Embryonic facial prominence (tissue), 1 donor: ENCODE results near the gene PCBP1.
"Not testable (repeated sequence)": the region's sequence is repeated elsewhere in the genome, so short reads cannot be mapped to it uniquely, and the experiment has no call there.

ENCODE experiments used
- DNase-seq: peaks from one replicate; pipeline ENCODE4 v3.0.0-alpha.2; 2016; ENCODE audit errors: extremely low spot score

PCBP1 gene

DNA sequence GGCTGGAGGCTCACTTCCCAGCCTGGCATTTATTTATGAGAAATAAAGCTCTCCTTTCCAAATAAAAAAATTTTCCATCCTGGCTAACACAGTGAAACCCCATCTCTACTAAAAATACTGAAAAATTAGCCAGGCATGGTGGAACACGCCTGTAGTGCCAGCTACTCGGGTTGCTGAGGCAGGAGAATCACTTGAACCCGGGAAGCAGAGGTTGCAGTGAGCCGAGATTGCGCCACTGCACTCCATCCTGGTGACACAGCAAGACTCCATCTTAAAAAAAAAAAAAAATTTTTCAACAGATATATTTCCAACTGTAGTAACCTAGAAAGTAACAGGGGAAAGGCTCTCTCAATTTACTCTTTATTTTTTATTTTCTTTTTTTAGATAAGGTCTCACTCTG, 6.1 kb upstream of the PCBP1 start:
- DNase-seq = no peak

DNA sequence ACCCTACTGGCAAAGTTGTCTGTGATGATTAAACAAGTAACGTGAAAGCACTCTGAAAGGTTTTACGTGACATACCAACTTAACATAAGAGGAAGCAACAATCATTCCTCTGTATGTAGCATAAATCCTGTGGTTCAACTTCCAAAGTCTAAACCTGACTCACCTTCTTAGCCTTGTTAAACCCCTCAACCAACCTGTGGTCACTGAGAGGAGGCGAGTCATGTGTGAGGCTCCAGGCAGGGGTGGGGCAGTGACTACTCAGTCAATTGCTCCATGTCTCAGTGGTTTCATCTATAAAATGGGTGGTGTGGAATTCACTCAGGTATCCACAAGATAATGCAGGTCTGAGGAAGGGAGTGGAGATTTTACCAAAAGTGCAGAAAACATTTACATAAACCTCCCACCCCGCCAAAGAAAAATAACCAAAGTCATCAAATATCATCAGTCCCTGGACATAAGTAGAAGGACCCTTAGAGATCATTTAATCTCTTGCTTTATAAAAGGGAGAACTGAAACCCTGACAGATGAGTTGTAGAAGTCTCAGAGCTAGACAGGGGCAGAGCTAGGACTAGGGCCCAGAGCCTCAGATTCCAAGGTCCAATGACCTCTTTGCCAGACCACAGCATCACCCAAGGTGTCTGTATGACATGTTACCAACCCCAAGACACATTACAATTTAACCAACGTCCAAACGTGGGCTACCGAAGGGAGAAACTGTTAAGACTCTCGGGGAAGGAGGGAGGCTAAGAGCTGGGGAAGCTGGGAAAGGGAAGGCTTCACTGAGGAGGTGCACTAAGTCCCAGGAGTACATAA, 3.7 kb upstream of the PCBP1 start:
- DNase-seq = no peak

DNA sequence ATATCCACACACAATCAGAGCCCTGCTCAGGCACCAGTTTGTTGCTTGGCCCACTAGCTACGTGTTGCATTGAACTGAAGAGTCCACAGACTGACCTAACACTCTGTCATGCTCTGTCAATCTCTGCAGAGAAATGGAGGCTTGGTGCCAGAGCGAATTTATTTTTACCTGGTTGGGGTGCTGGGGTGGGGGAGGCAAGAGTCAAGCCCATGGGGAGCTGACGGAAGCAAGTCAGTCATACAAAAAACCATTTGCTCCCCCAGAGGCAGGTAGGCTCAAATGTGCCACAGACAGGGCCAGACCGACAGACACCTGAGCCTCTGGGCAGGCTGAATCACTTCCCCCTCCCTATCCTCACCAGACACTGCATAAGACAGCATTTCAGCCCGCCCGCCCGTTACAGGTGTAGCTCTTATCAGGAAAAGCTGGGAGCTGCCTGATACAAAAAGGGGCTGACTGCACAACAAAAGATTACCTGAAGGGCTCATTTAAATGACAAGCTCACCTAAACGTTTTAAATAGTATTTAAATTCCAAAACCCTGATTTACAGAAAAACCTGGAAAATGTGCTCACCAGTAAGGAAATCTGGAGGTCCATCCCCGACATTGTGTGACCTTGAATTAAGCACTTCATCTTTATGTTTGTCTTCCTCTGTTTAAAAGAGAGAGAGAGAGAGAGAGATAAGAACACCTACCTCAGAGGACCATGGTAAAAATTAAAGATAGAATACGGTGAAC, 2.1 kb upstream of the PCBP1 start:
- DNase-seq = no peak

DNA sequence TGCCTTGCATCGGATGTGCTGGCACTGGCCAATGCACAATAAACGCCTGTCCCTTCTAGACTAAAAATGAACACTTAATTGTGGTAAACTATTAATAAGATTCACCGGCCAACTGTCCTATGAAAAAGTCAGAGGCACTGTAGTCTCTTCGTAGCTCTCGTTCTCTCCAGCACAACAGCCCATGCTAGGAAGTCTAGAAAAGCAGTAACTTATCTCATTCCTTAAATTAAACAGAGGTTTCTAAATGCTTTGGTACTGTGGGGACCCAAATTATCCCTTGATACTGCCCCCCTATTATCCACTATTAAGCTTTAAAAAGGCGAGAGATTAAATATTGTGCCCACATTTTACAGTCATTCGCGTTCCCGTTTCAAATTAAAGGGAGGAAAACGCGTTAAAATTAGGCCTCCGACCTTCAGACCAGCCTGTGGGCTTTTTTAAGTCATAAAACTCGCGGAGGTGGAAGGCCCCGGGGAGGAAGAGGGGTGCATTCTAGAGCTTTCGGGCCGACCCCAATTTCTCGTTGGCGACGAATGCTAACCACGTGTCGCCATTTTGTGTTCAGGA, 1.5 kb upstream of the PCBP1 start:
- no peak for DNase-seq

DNA sequence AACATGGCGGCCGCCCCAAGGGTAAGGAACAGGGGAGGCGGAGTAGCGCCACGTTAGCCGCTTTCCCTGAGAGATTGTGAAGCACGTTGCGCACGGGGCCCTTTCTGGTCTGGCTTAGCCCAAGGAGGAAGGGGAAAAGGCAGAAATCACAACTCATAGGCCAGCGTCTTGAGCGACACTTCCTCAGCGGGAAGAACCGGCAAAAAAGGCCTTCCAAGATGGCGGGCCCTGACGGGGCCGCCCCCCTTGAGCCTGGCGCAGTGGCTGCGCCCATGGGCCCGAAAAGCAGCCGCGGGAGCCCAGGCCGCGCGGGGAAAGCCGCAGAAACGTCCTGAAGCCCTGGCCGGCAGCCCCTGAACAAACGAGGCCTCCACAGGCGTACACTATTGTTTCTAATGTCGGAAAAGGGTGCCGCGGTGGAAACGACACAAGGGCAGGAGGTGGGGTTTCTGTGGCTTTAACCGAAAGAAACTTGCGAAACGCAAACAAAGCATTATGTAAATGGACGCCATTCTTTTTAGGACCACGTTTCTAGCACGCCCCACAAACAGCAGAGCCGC, 919 bp upstream of the PCBP1 start:
- DNase-seq = peak; percentile 70

DNA sequence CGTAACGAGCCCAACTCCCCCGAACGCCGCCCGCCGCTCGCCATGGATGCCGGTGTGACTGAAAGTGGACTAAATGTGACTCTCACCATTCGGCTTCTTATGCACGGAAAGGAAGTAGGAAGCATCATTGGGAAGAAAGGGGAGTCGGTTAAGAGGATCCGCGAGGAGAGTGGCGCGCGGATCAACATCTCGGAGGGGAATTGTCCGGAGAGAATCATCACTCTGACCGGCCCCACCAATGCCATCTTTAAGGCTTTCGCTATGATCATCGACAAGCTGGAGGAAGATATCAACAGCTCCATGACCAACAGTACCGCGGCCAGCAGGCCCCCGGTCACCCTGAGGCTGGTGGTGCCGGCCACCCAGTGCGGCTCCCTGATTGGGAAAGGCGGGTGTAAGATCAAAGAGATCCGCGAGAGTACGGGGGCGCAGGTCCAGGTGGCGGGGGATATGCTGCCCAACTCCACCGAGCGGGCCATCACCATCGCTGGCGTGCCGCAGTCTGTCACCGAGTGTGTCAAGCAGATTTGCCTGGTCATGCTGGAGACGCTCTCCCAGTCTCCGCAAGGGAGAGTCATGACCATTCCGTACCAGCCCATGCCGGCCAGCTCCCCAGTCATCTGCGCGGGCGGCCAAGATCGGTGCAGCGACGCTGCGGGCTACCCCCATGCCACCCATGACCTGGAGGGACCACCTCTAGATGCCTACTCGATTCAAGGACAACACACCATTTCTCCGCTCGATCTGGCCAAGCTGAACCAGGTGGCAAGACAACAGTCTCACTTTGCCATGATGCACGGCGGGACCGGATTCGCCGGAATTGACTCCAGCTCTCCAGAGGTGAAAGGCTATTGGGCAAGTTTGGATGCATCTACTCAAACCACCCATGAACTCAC, 673 bp downstream of the PCBP1 start:
- no peak for DNase-seq

DNA sequence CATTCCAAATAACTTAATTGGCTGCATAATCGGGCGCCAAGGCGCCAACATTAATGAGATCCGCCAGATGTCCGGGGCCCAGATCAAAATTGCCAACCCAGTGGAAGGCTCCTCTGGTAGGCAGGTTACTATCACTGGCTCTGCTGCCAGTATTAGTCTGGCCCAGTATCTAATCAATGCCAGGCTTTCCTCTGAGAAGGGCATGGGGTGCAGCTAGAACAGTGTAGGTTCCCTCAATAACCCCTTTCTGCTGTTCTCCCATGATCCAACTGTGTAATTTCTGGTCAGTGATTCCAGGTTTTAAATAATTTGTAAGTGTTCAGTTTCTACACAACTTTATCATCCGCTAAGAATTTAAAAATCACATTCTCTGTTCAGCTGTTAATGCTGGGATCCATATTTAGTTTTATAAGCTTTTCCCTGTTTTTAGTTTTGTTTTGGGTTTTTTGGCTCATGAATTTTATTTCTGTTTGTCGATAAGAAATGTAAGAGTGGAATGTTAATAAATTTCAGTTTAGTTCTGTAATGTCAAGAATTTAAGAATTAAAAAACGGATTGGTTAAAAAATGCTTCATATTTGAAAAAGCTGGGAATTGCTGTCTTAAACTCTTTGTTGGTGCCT, 1.4 kb downstream of the PCBP1 start:
- DNase-seq = no peak

DNA sequence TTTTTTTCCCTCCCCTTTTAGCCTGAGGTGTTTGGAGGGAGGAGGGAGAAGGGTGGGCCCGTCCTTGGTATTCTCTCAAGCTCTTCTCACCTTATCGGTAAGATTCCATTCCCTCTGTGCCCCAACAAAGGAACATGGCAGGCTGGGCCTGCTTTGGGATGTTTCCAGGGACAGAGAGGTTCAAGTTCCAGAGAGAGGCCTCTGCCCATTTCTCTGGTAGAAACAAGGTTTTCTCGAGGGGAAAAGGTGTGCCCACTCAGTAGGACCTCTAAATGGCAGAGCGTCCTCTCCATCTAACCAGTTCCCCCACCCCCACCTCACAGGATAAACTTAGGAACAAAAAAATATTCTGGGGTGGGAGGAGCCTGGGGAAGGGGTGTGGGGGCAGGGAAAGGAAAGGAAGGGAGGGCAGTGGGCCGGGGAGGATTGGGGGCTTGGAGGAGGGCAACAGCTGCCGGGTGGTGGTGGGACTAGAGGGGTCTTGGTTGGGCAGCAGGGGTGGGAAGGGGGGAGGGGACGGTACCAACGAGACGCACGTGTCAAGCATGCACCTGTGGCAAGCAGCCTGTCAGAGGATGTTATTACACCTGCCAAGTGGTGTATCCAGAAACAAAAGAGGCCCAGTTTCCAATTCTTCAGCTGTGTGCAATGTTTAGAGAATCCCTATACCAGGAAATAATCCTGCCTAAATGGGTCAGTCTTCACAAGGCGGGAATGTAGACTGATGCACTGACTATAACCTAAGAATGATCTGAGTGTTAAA, 2.1 kb downstream of the PCBP1 start:
- DNase-seq = no peak

DNA sequence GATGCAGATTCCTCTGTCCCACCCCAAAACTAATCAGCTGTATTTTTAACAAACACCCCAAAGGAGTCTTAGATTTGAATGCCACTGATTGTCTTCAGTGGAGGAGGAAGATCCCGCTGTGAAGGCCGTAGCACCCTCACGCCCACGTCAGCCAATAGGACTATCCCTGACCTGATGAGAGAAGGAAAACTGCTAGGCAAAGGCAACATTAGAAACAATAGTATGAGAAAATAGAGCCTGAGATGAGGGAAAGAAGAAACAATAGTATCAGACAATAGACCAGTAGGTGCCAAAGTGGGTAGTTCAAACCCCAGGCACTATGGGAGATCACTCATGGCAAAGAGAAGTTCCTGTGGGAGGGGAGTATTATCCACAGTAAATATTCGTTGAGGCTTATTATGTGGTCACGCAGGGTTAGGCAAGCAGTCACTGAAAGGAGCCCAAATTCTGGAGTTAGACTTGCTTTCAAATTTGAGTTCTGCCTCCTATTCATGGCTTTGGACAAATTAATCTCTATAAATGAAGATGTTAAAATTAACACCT, 2.8 kb downstream of the PCBP1 start:
- no peak for DNase-seq

DNA sequence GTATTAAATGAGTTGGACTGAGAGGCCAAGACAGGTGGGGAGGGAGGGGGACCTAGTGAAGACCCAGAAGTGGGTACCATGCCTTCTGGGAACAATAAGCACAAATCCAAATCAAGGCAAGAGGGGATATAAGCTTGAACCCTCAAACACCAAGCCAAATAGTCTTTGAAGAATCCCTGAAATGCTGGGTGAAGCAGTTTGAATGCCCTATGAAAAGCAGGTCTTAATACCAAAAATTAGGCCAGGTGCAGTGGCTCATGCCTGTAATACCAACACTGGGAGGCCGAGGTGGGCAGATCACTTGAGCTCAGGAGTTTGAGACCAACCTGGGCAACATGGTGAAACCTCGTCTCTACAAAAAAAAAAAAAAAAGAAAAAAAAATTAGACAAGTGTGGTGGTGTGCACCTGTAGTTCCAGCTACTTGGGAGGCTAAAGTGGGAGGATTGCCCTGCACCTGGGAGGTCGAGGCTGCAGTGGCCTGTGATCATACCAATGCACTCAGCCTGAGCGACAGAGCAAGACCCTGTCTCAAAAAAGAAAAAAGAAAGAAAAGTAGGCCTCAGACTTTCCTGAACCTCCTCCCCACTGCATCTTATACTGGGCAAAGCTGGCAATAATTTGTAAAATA, 3.5 kb downstream of the PCBP1 start:
- DNase-seq = no peak

DNA sequence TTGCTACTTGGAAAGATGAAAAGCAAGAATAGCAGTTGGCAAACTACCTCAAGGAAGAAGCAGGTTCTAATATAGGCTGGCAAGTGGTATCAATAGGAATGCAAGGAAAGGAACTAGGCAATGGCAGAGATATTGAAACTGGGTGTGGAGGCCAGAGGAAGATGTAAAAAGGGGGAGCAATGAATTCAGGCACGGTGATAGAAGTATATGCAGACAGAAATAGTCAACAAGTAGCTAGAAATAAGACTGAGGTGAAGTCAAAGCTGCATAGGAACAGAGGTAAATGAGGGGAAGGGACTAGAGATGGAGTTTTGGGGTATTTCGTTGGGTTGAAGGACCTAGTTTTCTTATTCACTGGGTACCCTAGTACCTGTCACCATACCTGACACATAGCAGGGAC, 4.1 kb downstream of the PCBP1 start:
- DNase-seq = no peak

DNA sequence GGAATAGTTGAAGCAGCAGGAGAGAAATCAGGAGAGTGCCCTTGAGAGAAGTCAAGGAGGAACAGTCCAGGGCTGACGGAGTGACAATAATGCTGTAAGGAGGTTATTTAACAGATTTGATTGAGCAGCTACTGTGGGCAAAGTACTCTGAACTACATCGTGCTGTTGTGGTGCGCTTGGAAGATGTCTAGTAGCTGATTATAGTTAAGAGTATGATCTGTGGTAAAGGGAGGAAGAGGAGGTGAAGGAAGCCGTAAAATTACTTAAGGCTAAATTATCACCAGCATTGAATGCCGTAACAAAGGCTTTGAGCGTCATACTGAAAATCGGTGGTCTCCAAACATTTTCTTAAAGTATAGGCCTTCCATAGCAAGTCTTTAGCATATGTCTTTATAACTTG, 4.5 kb downstream of the PCBP1 start:
- DNase-seq = no peak

DNA sequence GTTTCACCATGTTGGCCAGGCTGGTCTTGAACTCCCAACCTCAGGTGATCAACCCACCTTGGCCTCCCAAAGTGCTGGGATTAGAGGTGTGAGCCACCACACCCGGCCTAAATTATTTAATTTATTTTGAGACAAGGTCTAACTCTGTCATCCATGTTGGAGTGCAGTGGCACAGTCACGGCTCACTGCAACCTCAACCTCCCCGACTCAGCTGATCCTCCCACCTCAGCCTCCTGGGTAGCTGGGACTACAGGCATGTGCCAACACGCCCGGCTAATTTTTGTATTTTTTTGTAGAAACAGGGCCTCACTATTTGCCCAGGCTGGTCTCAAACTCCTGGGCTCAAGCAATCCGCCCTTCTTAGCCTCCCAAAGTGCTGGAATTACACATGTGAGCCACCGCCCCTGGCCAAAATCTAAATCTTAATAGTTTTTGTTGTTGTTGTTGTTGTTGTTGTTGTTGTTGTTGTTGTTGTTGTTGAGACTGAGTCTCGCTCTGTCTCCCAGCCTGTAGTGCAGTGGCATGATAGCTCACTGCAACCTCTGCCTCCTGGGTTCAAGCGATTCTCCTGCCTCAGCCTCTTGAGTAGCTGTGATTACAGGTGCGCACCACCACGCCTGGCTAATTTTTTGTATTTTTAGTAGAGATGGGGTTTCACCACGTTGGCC, 5.4 kb downstream of the PCBP1 start:
- DNase-seq = not testable (repeated sequence)

DNA sequence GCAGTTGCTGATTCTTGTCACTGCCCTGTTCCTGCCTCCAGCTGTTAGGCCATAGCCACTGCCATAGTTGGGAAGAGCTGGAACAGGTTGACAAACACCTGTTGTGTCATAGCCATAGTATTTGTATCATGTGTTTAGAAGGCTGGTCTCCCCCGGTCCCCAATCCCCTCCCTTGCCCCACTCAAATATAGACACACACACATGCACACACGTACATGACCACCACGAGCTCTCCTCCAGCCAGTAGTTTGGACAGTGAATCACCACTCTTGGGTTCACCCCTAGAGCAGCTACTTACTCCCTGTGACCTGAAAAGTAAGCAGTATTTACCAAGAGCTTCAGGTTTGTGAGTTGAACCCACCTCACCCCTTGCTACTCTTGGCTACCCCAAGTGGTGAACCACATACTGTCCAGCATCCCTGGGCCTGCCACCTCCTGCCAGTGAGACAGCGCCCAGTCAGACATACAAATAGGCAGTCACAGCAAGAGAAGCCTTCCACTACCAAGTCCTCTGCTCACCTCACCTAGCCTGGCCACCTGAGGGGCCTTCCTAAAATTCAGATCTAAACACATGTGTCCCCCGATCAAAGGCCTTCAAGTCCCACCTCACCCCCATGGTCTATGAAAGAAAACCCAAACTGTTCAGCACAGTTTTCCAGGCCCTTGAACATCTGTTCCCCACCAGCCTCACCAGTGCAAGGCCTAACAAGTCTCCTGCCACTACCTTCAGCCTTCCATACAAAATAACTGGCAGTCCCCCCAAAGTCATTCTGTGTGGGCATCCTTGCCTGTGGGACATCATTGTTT, 7.1 kb downstream of the PCBP1 start:
- no peak for DNase-seq

DNA sequence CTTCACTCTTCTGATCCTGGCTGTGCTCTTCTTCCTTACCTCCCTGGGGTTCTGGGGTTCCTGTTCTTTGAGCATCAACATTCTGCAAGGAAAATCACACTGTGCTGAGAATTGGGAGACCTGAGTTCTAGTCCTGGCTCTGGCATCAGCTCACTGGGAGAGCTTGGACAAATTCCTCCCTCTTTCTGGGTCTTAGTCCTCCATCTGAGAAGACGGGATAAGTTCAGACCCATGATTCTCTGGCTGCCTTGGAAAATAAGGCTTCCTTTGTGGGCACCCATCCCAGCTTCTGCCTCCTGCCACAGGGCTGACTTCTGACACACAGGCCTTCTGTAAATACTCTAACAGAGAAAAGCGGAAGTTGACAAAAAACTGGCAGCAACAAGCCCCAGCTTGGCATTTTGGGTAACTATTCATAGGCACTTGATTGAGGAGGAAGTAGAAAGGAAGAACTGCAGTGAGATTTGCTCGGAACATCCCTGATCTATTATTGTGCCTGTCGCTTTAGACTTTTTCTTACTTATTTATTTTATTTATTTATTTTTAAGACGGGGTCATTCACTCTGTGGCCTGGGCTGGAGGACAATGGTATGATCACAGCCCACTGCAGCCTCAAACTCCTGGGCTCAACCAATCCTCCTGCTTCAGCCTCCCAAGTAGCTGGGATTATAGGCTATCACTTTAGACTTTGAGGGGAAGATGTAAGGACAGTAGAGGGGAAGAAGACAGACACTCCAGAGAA, 7.9 kb downstream of the PCBP1 start:
- DNase-seq = no peak

DNA sequence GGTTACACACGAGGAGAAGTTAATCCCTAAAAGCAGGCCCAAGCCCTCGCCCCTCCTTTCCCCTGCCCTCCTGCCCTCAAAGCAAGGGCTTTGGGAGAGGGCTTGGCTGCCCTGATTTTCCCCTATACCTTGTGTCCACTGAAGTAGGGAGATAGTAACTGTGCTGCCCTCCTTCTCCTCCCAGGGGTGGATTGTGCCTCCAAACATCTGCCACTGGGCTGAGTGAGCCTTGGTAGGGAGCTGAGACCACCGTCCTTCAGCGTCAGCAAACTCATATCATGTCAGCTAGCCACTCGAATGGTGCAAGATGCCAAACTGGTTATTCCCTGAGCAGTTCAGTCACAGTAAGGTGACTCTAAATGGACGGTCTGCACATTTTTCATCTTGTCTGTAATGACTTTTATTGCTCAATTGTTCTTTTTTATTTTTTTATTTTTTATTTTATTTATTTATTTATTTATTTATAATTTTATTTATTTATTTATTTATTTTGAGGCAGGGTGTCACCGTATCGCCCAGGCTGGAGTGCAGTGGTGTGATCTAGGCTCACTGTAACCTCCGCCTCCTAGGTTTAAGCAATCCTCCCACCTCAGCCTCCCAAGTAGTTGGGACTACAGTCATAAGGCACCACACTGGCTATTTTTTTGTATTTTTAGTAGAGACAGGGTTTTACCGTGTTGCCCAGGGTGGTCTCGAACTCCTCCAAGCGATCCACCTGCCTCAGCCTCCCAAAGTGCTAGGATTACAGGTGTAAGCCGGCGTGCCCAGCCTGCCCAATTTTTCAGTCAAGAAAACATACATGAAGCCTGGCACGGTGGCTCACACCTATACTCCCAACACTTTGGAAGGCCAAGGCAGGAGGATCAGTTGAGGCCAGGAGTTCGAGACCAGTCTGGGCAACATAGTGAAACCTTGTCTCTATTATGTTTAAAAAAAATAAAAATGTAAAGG, 8.7 kb downstream of the PCBP1 start:
- no peak for DNase-seq
